GM19463 (cell line): ENCODE measurements around the gene THOC1.
"Not testable (repeated sequence)": the region's sequence is repeated elsewhere in the genome, so short reads cannot be mapped to it uniquely, and the experiment has no call there.

Experiments used
- ATAC-seq: cut with Tn5 transposase; IDR thresholded peaks from one replicate; pipeline ENCODE4 v1.9.1; 2021; ENCODE audit warnings: mild to moderate bottlenecking, moderate library complexity; ENCODE audit not compliant: unreplicated experiment

THOC1 gene

DNA sequence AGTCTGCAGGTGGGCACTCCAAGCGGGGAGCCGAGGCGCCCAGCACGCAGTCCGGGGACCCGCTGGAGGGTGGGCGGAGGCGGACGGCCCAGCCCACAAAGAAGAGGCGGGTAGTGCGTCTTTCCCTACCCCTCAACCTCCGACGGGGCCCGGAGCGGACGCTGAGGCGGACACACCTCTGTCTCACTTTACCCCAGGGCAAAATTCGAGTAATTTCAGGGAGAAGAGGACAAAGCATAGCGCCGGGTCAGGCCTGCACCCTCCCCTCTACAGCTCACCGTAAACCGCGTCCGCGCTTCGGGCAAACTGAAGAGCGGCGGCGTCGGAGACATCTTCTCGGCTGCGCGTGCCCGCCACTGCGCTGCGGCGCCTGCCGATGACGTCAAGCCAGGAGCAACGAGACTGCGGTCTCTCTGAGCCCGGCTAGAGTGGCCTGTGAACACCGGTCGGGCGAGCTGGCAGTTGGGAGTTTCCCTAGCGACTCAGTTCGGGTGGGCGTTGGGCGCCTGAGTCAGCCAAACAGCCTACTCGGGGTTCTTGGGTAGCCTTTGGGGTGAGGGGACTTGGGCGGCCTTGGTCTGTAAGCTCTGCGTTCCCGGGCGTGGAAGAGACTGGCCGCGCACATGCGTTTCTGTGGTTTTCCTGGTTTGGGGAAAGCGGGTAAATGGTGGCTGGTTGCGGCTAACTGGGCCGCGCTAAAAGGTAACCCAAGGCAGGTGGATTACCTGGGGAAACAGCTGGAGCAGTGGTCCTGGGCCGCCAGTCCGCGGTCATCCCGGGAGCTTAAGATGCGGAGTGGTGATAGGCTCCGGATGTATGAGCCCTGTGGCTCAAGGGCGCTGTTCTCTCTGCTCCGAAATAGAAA is at the start of gene THOC1:
Gene THOC1 (minus strand): TSS at position 360 of the 865 bp plus-strand sequence. CDS start 28 bp downstream, at position 332.
- ATAC-seq = peak; percentile 92

GRCh38 chr18:317618-318017 is 49.8 kb upstream of the THOC1 start:
- no peak for ATAC-seq

DNA sequence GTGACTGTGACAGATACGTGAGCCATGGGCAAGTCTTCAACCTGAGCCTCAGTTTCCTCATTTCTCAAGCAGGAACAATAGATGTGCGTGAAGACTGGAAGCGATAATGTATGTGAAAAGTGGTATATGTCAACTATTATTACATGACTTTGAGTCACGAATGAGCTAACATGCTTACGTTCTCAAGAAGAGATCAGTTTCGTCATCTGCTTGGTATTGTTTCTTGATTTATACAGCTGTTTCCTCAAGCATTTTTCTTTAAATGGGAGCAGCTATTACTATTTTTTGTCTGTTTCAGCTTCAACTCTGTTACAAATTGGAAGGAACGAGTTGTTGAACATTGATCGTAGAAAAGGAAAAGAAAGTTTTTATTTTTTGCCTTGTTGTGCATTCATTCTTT is 48.5 kb upstream of the THOC1 start:
- ATAC-seq = no peak

DNA sequence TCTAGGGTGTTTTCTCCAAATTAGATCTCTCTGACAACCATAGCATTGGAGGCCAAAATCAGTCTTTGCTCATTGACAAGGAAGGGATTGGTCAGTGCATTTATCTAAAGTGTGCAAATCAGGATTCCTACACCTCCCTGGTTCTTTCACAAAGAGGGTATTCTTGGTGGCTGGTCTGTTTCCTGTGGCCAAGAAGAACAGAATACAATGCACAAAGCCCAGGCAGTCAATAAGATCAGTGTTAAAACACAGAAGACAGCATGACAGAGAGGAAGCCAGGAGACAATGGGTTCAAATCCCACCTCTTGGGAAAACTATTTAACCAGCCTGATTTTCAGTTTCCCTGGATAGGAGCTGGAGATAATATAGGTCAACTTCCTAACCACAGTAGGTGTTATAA is 46.1 kb upstream of the THOC1 start:
- no peak for ATAC-seq

DNA sequence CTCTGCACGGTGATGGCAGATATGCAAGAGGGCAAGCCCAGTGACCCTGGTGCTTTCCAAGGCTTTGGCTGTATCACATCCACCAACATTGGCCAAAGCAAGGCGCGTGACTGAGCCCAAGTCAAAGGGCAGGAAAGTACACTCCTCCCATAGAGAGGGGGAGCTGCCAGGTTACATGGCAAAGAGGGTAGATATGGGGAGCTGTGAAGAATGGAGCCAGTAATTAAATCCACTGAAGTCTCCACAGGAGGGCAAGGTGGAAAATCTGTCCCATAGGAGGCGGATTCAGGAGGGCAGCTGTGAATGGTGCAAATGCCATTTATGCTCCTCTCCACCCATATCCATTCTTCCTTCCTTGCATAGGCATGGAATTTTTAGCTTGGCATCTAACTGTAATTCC is 44.6 kb upstream of the THOC1 start:
- ATAC-seq = no peak

GRCh38 chr18:310042-310441 is 42.2 kb upstream of the THOC1 start:
- no peak for ATAC-seq

DNA sequence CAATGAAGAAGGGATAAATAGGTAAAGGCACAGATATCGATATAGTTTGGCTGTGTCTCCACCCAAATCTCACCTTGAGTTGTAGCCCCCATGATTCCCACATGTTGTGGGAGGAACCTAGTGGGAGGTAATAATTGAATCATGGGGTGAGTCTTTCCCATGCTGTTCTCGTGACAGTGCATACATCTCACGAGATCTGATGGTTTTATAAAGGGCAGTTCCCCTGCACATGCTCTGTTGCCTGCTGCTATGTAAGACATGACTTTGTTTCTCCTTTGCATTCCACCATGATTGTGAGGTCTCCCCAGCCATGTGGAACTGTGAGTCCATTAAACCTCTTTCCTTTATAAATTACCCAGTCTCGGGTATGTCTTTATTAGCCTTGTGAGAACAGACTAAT is 40.2 kb upstream of the THOC1 start:
- ATAC-seq = not testable (repeated sequence)

DNA sequence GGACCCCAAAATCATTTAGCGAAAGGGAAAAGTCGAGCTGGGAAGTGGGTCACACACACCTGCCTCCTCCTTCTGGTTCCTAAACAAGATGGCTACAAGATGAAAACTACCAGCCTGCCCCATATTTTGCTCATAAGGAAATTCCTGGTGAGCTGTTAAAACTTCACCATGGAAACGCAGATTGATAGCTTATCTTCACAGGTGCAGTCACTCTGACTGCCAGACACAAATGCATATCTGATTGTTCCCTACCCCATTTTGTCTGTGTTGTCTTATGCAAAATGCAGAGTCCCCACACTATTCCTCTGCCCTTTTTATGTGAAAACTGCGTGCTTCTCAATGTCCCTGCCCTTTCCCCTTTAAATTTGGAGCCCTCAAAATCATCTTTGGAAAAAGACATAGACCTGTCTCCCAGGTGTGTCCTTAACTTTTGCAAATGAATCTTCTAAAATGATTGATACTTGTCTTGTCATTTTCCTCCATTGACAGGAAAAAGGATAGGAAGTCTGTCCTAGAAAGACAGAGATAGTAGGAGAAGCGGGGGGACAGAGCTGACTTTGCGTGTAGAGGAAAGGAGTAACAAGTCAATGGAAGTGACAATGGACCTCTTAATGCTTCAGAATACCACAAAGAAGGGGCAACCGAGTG is 38.9 kb upstream of the THOC1 start:
- no peak for ATAC-seq

DNA sequence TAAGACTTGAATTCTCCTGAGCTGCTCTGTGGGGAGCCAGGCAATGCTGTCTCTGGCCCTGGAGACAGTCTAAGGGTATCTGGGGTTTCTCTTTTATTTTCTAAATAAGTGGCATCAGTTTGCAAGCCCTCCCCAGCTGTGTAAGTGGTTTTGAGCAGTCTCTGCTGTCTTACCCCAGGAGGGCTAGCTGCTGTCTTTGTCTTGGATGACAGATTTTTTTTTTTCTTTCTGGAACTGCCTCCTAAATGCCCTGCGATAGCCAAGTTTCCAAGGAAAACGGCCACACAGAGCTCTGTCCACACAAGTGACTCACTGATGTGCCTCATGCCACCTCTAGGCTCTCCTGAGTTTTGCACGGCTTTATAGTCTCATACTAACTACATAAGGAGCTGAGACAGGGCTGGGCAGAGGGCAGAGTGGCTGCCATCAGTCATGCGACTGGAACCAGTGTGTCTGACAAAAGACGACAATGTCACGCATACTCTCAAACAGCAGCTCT is 37.2 kb upstream of the THOC1 start:
- no peak for ATAC-seq

- no peak for ATAC-seq
Measured at GRCh38 chr18:303607-304006, 35.8 kb upstream of the THOC1 start.

DNA sequence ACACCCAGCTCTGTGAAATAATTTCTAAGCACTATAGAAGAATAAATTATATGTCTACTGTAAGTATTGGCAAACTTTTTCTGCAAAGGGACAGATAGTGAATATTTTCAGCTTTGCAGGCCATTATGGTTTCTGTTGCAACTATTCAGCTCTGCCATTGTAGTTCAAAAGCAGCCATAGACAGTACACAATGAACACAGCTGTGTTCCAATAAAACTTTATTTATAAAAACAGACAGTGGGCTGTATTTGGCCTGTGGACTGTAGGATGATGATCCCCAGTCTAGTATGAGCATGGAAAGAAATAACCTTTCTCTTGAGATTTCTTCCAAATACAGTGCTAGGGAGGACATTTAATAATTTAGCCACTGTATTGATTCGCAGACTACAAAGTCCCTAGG is 35.2 kb upstream of the THOC1 start:
- ATAC-seq = no peak

- no peak for ATAC-seq
Measured at GRCh38 chr18:302097-302496, 34.2 kb upstream of the THOC1 start.

DNA sequence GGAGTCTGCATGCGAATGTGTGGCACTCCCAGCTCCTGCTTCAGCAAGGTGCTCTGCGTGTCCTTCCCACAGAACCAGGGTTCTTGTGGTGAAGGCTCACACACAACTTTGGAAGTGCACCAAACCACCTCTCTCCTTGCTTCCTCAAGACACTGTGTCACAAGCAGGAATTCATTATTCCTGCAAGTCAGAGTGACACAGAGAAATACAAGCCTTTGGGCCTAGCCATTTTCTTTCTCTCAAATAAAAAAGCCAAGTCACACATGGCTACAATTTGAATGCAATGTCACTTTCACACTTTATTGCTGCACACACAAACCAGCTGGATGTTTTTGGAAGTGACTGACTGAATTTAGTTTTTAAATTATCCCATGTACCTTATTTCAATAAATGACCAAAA is 30.1 kb upstream of the THOC1 start:
- ATAC-seq = no peak

- ATAC-seq = no peak
Measured at GRCh38 chr18:295756-296490, 28.1 kb upstream of the THOC1 start.

GRCh38 chr18:294566-294965 is 26.7 kb upstream of the THOC1 start:
- no peak for ATAC-seq

- ATAC-seq = no peak
Measured at GRCh38 chr18:293536-293935, 25.7 kb upstream of the THOC1 start.

DNA sequence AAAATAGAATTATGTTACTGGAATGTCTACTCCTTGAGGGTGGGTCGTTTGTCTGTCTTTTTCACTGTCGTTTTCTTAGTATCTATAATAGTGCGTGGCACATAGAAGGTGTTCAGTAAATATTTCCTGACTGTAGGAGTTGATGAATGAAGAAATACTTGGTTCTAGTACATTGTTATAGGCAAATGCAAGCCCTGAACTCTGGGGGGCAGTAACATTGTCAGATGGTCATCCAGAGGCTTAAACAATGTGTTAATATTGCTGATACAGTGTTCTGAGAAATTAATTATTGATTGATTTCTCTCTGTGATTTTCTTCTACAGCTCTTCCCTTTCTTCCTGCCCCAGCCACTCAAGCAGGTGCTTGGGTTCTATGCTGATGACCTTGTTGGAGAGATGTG is 24.4 kb upstream of the THOC1 start:
- no peak for ATAC-seq

DNA sequence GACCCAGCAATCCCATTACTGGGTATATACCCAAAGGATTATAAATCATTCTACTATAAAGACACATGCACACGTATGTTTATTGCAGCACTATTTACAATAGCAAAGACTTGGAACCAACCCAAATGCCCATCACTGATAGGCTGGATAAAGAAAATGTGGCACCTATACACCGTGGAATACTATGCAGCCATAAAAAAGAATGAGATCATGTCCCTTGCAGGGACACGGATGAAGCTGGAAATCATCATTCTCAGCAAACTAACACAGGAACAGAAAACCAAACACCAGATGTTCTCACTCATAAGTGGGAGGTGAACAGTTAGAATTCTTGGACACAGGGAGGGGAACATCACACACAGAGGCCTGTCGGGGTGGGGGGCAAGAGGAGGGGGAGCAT is 22.1 kb upstream of the THOC1 start:
- not testable (repeated sequence) for ATAC-seq

GRCh38 chr18:289026-289425 is 21.2 kb upstream of the THOC1 start:
- no peak for ATAC-seq

DNA sequence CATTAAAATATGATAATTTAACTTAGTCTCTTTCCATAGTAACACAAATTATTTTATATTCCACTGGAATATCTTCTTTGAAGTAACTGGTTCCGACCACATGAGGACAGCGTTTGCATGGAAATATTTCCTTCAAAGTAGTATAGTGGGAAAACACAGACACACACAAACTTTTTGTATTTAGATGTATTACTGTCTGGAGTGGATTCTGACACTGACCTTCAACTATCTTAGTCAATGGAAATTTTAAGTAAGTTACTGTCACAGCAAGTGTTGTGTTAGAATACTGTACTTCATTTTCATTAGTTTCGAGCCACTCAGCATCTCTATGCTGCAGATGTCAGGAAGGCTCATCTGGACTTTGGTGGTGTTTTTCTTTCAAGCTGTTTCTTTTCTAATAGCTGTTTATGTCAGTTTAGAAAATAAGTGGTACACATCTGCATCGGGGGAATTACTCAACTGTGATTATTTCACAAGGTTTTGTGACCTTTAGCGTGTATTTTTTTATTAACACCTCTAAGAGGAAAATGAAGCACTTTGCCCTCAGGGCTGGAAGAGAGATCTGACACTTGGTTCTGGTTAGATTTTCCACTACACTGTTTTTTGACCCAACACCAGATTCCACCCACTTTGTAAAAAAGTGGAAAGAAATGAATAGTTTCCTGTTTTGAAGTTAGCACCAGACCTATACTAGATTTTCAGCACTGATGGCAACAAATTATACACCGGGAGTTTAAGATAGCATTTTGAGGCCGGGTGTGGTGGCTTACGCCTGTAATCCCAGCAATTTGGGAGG is 18.9 kb upstream of the THOC1 start:
- ATAC-seq = no peak

DNA sequence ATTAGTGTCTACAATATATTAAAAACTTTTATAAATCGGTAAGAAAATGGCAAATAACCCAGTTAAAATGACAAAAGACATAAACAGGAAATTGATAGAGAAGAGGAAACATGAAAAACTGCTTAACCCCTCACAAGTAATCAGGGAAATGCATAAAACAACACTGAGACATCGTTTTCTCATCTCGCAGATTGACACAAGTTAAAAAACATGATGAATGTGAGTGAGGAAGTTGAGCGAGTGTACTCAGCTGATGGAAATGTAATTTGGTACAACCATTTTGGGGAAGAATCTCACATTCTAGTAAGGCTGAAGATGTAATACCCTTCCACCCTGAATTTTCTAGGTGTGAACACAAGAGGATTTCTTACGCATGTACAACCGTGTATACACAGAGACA is 18.0 kb upstream of the THOC1 start:
- ATAC-seq = no peak
